Keratinocyte (primary cell): ENCODE measurements around the gene NT5E. TPM values are rescaled to one million over a fixed set of nuclear protein-coding genes. Genes with fewer than 3 reads are reported as not detected.

Experiments used
- DNase-seq: peaks from one replicate; pipeline ENCODE4 v3.0.0-alpha.2; 2011; ENCODE audit warnings: low read depth, missing footprints, low spot score
- FAIRE-seq: peaks from 2 replicates; lab custom pipeline; 2011; peaks lifted over from hg19 to GRCh38; lab: Jason Lieb, UNC
- H2AFZ ChIP-seq: 2 replicates; pipeline ENCODE4 v1.6.0; 2012; ENCODE audit warnings: low read length, control low read depth, inconsistent platforms; ENCODE audit not compliant: control insufficient read depth
- H3K27ac ChIP-seq: 2 replicates; pipeline ENCODE4 v1.5.1; 2011; ENCODE audit warnings: low read length; ENCODE audit not compliant: control insufficient read depth, insufficient read depth
- H3K27me3 ChIP-seq: 3 replicates; pipeline ENCODE4 v1.6.0; 2011; ENCODE audit warnings: low read length; ENCODE audit not compliant: control insufficient read depth, insufficient read depth; ENCODE audit errors: extremely low read depth
- H3K36me3 ChIP-seq, 2 experiments: 2 replicates in 1 of 2; 3 replicates in 1 of 2; pipeline ENCODE4 v1.5.1; 2011; ENCODE audit warnings: low read length in 2 of 2, mild to moderate bottlenecking in 1 of 2; ENCODE audit not compliant: control insufficient read depth in 2 of 2, insufficient read depth in 2 of 2; ENCODE audit errors: extremely low read depth in 1 of 2
- H3K4me1 ChIP-seq: 3 replicates; pipeline ENCODE4 v1.5.1; 2011; ENCODE audit warnings: low read length; ENCODE audit not compliant: control insufficient read depth, insufficient read depth; ENCODE audit errors: extremely low read depth
- H3K4me2 ChIP-seq: 3 replicates; pipeline ENCODE4 v1.6.0; 2011; ENCODE audit warnings: low read depth, low read length; ENCODE audit not compliant: control insufficient read depth, insufficient read depth; ENCODE audit errors: extremely low read depth
- H3K4me3 ChIP-seq, 3 experiments: fragments of 200-600 bp in 1 of 3; sonication (generic) in 1 of 3; 2 replicates in 2 of 3; 3 replicates in 1 of 3; pipeline ENCODE4 v1.5.1; 2011 to 2016; ENCODE audit warnings: low read length in 3 of 3, mild to moderate bottlenecking in 3 of 3, control low read depth in 2 of 3, inconsistent platforms in 1 of 3, low read depth in 1 of 3, mixed read lengths in 1 of 3, mixed run types in 1 of 3, moderate library complexity in 1 of 3; ENCODE audit not compliant: control insufficient read depth in 2 of 3, insufficient read depth in 2 of 3; ENCODE audit errors: extremely low read depth in 1 of 3
- H3K79me2 ChIP-seq: 2 replicates; pipeline ENCODE4 v1.6.0; 2012; ENCODE audit warnings: low read length; ENCODE audit not compliant: control insufficient read depth, insufficient read depth
- H3K9ac ChIP-seq: 3 replicates; pipeline ENCODE4 v1.6.0; 2011; ENCODE audit warnings: low read length; ENCODE audit not compliant: control insufficient read depth, insufficient read depth; ENCODE audit errors: extremely low read depth
- H3K9me1 ChIP-seq: 3 replicates; pipeline ENCODE4 v1.6.0; 2011; ENCODE audit warnings: low read length; ENCODE audit not compliant: control insufficient read depth, insufficient read depth; ENCODE audit errors: extremely low read depth
- H3K9me3 ChIP-seq: 2 replicates; pipeline ENCODE4 v1.5.1; 2012; ENCODE audit warnings: low read depth, low read length; ENCODE audit not compliant: control insufficient read depth
- H4K20me1 ChIP-seq: 3 replicates; pipeline ENCODE4 v1.6.0; 2011; ENCODE audit warnings: low read length; ENCODE audit not compliant: control insufficient read depth, insufficient read depth; ENCODE audit errors: extremely low read depth
- EZH2 ChIP-seq: IDR thresholded peaks from one replicate; pipeline ENCODE4 v1.6.1; 2012; ENCODE audit warnings: inconsistent platforms, mild to moderate bottlenecking, low read length, moderate library complexity
- dilution Hi-C: fragments of 300-500 bp; cut with MboI; formaldehyde crosslinking; loops from one replicate; pipeline ENCODE4 v1.7.0; 2020; ENCODE audit warnings: low sequenced_read_pairs; ENCODE audit not compliant: extremely low pct_ligation_motif_present
- polyA plus RNA-seq, 5 experiments: library from polyadenylated mRNA; depleted of rRNA in 3 of 5; stranded (reverse) in 3 of 5; stranded (forward) in 1 of 5; unstranded in 1 of 5; fragments of >200 nt; gene quantifications; 1 replicate in 1 of 5; 2 replicates in 3 of 5; 3 replicates in 1 of 5; pipeline versions ENCODE4 v1.2.1 to v1.2.3, GENCODE V29; 2011 to 2012; ENCODE audit warnings: missing spikeins in 2 of 5, low read depth in 1 of 5, low replicate concordance in 1 of 5
- TF ChIP-seq, protein P1 (sequence below), 3 experiments: IDR thresholded peaks in 1 of 3; conservative IDR thresholded peaks in 1 of 3; optimal IDR thresholded peaks in 1 of 3; 2 replicates in 2 of 3; 3 replicates in 1 of 3; pipeline versions ENCODE3 to v1.5.1; 2011; ENCODE audit warnings: low read length in 3 of 3, mild to moderate bottlenecking in 3 of 3, moderate library complexity in 2 of 3, control low read depth in 1 of 3, inconsistent platforms in 1 of 3; ENCODE audit not compliant: insufficient read depth in 2 of 3; ENCODE audit errors: extremely low read depth in 1 of 3

Gene NT5E
- polyA plus RNA-seq, 1 donor (not counting 4 experiments of a cell fraction or from before 2014, with no cell fraction given), result 268 TPM

DNA sequence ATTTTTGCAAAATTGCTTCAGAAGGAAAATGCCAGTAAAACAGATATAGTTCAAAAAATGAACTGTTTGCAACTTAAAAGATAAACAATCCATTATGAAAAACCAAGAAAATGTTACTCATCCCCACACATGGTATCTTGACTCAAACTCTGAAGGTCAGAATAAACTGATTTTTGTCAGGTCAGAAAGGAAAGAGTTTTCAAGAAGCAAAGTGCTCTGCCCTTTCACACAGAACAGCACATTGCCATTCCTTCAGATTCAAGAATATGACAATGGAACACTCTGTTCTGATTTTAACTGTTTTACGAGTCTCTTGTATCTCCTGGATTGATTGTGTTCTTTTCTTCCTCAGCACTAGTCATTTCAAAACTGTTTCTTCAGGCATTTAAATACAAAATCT is 33.8 kb upstream of the NT5E start:
- FAIRE-seq (no peak), DNase-seq (no peak)
- no peaks in the 10 kb centered on the region for H3K9me3 ChIP-seq
- no peak overlapping the region for H3K4me3 ChIP-seq
- H4K20me1 ChIP-seq, result no peaks in the 10 kb centered on the region
- H3K4me2 ChIP-seq, result no peak overlapping the region
- TF ChIP-seq, protein P1, sequence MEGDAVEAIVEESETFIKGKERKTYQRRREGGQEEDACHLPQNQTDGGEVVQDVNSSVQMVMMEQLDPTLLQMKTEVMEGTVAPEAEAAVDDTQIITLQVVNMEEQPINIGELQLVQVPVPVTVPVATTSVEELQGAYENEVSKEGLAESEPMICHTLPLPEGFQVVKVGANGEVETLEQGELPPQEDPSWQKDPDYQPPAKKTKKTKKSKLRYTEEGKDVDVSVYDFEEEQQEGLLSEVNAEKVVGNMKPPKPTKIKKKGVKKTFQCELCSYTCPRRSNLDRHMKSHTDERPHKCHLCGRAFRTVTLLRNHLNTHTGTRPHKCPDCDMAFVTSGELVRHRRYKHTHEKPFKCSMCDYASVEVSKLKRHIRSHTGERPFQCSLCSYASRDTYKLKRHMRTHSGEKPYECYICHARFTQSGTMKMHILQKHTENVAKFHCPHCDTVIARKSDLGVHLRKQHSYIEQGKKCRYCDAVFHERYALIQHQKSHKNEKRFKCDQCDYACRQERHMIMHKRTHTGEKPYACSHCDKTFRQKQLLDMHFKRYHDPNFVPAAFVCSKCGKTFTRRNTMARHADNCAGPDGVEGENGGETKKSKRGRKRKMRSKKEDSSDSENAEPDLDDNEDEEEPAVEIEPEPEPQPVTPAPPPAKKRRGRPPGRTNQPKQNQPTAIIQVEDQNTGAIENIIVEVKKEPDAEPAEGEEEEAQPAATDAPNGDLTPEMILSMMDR (optimal IDR thresholded peaks at IDR 0.05 in 1 of 3, IDR thresholded peaks at IDR 0.05 in 1 of 3, conservative IDR thresholded peaks at IDR 0.05 in 1 of 3; ENCODE audit: extremely low read depth in 1 of 3, insufficient read depth in 2 of 3, low read length in 3 of 3), result no peak
- no peak for TF ChIP-seq EZH2
- no peaks in the 10 kb centered on the region for H3K79me2 ChIP-seq
- no peak overlapping the region for H3K9ac ChIP-seq
- H3K36me3 ChIP-seq, result no peaks in the 10 kb centered on the region
- dilution Hi-C loops, result no loop called here
- H3K27ac ChIP-seq, result no peak overlapping the region
- H3K4me1 ChIP-seq, result peaks cover 21% of the 10 kb centered on the region
- no peak overlapping the region for H2AFZ ChIP-seq
- H3K27me3 ChIP-seq, result no peaks in the 10 kb centered on the region
- no peaks in the 10 kb centered on the region for H3K9me1 ChIP-seq

DNA sequence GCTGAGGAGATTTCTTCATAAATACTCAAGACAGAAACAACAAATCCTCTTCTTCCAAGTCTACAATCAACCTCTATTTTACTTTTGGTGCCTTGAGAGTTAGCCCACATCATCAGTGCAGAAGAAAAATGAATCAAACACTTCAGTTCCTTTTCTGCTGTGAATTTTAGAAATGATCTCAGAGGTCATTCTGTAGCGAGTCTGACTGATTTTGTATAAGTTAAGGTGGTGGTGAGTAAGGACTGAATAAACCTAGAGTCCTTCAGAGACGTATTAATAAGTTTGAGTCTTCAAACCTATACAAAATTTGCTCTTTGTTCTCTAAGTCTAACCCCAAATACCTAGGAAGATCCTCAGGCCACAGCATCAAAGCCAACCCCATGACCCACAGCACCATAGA is 33.1 kb upstream of the NT5E start:
- TF ChIP-seq EZH2, result no peak
- TF ChIP-seq, protein P1 (optimal IDR thresholded peaks at IDR 0.05 in 1 of 3, IDR thresholded peaks at IDR 0.05 in 1 of 3, conservative IDR thresholded peaks at IDR 0.05 in 1 of 3; ENCODE audit: extremely low read depth in 1 of 3, insufficient read depth in 2 of 3, low read length in 3 of 3), result no peak
- H3K36me3 ChIP-seq, result no peaks in the 10 kb centered on the region
- no peaks in the 10 kb centered on the region for H3K27me3 ChIP-seq
- DNase-seq, result no peak
- dilution Hi-C loops, result no loop called here
- no peak overlapping the region for H3K4me3 ChIP-seq
- no peak for FAIRE-seq
- no peaks in the 10 kb centered on the region for H3K9me3 ChIP-seq
- no peak overlapping the region for H3K4me2 ChIP-seq
- no peak overlapping the region for H2AFZ ChIP-seq
- H3K79me2 ChIP-seq, result no peaks in the 10 kb centered on the region
- H3K27ac ChIP-seq, result no peak overlapping the region
- no peaks in the 10 kb centered on the region for H3K9me1 ChIP-seq
- no peak overlapping the region for H3K9ac ChIP-seq
- H4K20me1 ChIP-seq, result no peaks in the 10 kb centered on the region
- H3K4me1 ChIP-seq, result peaks cover 21% of the 10 kb centered on the region
